ENCODE measurements around the gene MSRB2. TPM values are rescaled to one million over a fixed set of nuclear protein-coding genes. Genes with fewer than 3 reads are reported as not detected.
A peak's percentile ranks its signal among the peaks of the same experiment; 100 is the strongest.

MSRB2 gene
- total and polyA plus RNA-seq, 2 experiments from 2014 or later, result 26.4 to 90.2 TPM

DNA sequence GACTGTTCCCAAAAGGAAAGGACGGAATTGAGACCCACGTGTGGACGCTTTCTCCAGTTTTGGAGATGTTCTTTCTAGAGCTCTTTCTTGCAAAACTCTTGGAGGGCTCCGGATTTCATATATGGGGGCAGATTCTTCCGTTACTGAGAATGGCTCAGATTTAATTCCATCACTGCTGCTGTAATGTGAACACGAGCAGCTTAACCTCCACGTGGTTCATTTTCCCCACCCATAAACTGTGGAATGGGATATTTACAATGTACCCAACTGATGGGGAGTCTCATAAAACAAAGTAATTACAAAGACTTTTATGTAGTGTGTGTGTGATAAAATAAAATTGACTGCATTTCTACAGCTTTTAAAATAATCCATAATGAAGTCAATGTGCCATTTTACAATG lies 15.1 kb upstream of the MSRB2 start:
- DNase-seq (ENCODE audit: low spot score), result no peak
- Histone ChIP-seq H3K9me3 (ENCODE audit: low read depth) (no peaks in the 10 kb centered on the region), H2AFZ (no peak overlapping the region), H3K4me1 (ENCODE audit: insufficient read depth) (peaks cover 6% of the 10 kb centered on the region), H4K20me1 (ENCODE audit: insufficient read depth, poor library complexity, severe bottlenecking) (no peaks in the 10 kb centered on the region), H3K27me3 (no peaks in the 10 kb centered on the region), H3K27ac (no peak overlapping the region), H3K4me2 (peak overlapping the region; percentile 22), H3K36me3 (replicated peaks; ENCODE audit: insufficient read depth, low read depth) (no peaks in the 10 kb centered on the region), H3K4me3 (no peak overlapping the region), H3K79me2 (no peaks in the 10 kb centered on the region), H3K9me2 (replicated peaks; ENCODE audit: insufficient read depth) (no peaks in the 10 kb centered on the region)
- TF ChIP-seq EZH2phosphoT487 (IDR thresholded peaks at IDR 0.05; ENCODE audit: low read depth, severe bottlenecking, unreplicated experiment) (no peak), EZH2 (IDR thresholded peaks at IDR 0.05; ENCODE audit: borderline replicate concordance) (no peak)
- TF ChIP-seq, protein P1, sequence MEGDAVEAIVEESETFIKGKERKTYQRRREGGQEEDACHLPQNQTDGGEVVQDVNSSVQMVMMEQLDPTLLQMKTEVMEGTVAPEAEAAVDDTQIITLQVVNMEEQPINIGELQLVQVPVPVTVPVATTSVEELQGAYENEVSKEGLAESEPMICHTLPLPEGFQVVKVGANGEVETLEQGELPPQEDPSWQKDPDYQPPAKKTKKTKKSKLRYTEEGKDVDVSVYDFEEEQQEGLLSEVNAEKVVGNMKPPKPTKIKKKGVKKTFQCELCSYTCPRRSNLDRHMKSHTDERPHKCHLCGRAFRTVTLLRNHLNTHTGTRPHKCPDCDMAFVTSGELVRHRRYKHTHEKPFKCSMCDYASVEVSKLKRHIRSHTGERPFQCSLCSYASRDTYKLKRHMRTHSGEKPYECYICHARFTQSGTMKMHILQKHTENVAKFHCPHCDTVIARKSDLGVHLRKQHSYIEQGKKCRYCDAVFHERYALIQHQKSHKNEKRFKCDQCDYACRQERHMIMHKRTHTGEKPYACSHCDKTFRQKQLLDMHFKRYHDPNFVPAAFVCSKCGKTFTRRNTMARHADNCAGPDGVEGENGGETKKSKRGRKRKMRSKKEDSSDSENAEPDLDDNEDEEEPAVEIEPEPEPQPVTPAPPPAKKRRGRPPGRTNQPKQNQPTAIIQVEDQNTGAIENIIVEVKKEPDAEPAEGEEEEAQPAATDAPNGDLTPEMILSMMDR (IDR thresholded peaks at IDR 0.05; ENCODE audit: poor library complexity), result no peak
- 61% methylated on average over 7 of the region's 7 CpGs for WGBS (ENCODE audit: low lambda C conversion rate, missing lambda C conversion rate)

DNA sequence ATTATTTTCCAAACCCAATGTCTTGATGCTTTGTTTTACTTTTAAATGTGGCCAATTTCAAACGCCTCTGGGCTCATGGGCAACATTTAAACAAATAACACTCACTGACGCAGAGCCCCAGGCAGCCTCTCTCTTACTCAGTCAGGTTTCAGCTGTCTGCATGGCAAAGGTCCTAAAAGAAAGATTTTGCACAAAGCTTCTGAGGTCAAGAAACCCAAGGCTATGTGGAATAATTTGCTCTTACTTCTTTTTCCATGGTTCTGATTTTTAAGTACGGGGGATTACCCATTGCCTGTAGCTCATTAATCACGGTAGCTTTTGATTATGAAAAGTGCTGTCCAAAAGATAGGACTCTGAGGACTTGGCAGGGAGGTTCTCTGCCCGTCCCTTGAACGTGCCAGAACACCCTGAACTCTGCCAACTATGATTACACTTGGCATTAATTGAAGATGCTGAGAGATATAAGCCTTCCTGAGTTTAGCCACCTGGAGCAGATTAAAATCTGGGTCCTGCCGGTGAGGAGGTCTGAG lies 14.1 kb upstream of the MSRB2 start:
- Histone ChIP-seq H3K9me3 (ENCODE audit: low read depth) (no peaks in the 10 kb centered on the region), H3K79me2 (no peaks in the 10 kb centered on the region), H3K4me2 (peak overlapping the region; percentile 25), H3K9me2 (replicated peaks; ENCODE audit: insufficient read depth) (no peaks in the 10 kb centered on the region), H3K4me3 (no peak overlapping the region), H3K27ac (peak overlapping the region; percentile 50), H3K36me3 (replicated peaks; ENCODE audit: insufficient read depth, low read depth) (no peaks in the 10 kb centered on the region), H4K20me1 (ENCODE audit: insufficient read depth, poor library complexity, severe bottlenecking) (no peaks in the 10 kb centered on the region), H3K27me3 (no peaks in the 10 kb centered on the region), H3K4me1 (ENCODE audit: insufficient read depth) (peaks cover 6% of the 10 kb centered on the region), H2AFZ (no peak overlapping the region)
- DNase-seq (ENCODE audit: low spot score), result no peak
- WGBS (ENCODE audit: low lambda C conversion rate, missing lambda C conversion rate), result 43% methylated on average over 7 of the region's 7 CpGs
- TF ChIP-seq EZH2 (IDR thresholded peaks at IDR 0.05; ENCODE audit: borderline replicate concordance) (no peak), EZH2phosphoT487 (IDR thresholded peaks at IDR 0.05; ENCODE audit: low read depth, severe bottlenecking, unreplicated experiment) (no peak)
- TF ChIP-seq, protein P1 (IDR thresholded peaks at IDR 0.05; ENCODE audit: poor library complexity), result no peak

DNA sequence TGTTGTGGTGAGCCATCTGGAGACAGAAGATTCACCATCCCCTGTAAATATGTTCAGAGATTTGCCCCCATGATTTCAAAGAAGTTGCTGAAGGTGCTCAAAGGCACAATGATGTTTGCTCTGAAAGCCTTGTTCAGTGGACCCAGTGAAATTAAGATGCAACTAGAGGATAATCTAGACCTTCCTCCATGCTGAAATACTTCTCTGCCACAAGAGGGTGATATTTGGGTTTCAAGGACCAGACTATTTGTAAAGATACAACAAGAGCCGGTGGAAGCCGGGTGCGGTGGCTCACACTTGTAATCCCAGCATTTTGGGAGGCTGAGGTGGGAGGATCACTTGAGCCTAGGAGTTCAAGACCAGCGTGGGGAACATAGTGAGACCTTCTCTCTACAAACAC lies 13.5 kb upstream of the MSRB2 start:
- Histone ChIP-seq H3K4me3 (no peak overlapping the region), H3K9me2 (replicated peaks; ENCODE audit: insufficient read depth) (no peaks in the 10 kb centered on the region), H4K20me1 (ENCODE audit: insufficient read depth, poor library complexity, severe bottlenecking) (no peaks in the 10 kb centered on the region), H3K27me3 (no peaks in the 10 kb centered on the region), H3K4me2 (no peak overlapping the region), H3K36me3 (replicated peaks; ENCODE audit: insufficient read depth, low read depth) (no peaks in the 10 kb centered on the region), H3K79me2 (no peaks in the 10 kb centered on the region), H2AFZ (no peak overlapping the region), H3K4me1 (ENCODE audit: insufficient read depth) (peaks cover 6% of the 10 kb centered on the region), H3K9me3 (ENCODE audit: low read depth) (no peaks in the 10 kb centered on the region), H3K27ac (peak overlapping the region; percentile 3)
- DNase-seq (ENCODE audit: low spot score), result no peak
- WGBS (ENCODE audit: low lambda C conversion rate, missing lambda C conversion rate), result 93% methylated on average over 4 of the region's 4 CpGs
- TF ChIP-seq EZH2 (IDR thresholded peaks at IDR 0.05; ENCODE audit: borderline replicate concordance), result no peak
- TF ChIP-seq EZH2phosphoT487 (IDR thresholded peaks at IDR 0.05; ENCODE audit: low read depth, severe bottlenecking, unreplicated experiment), result no peak
- TF ChIP-seq, protein P1 (IDR thresholded peaks at IDR 0.05; ENCODE audit: poor library complexity), result peak; percentile 17

DNA sequence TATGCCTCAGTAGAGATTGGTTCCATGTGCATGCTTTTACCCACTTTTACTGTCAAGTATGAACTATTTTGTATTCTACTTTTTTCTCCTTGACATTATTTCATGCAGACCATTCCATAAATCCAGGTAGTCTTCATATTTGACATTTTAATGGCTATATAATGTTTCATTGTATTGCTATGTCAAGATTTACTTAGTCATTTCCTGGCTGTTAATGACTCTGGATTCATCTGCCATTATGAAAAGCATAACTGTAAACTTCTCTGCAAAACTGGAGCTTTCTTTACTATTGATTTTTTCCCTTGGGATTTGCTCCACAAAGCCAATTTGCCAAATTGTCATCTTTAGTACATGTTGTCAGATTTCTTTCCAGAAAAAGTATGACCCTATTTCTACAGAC lies 6.8 kb upstream of the MSRB2 start:
- Histone ChIP-seq H3K79me2 (no peaks in the 10 kb centered on the region), H3K4me2 (no peak overlapping the region), H2AFZ (no peak overlapping the region), H4K20me1 (ENCODE audit: insufficient read depth, poor library complexity, severe bottlenecking) (no peaks in the 10 kb centered on the region), H3K27me3 (no peaks in the 10 kb centered on the region), H3K9me2 (replicated peaks; ENCODE audit: insufficient read depth) (no peaks in the 10 kb centered on the region), H3K4me3 (no peak overlapping the region), H3K27ac (no peak overlapping the region), H3K36me3 (replicated peaks; ENCODE audit: insufficient read depth, low read depth) (no peaks in the 10 kb centered on the region), H3K9me3 (ENCODE audit: low read depth) (peaks cover 3% of the 10 kb centered on the region), H3K4me1 (ENCODE audit: insufficient read depth) (no peaks in the 10 kb centered on the region)
- TF ChIP-seq, protein P1 (IDR thresholded peaks at IDR 0.05; ENCODE audit: poor library complexity), result no peak
- no peak for TF ChIP-seq EZH2 (IDR thresholded peaks at IDR 0.05; ENCODE audit: borderline replicate concordance)
- no peak for TF ChIP-seq EZH2phosphoT487 (IDR thresholded peaks at IDR 0.05; ENCODE audit: low read depth, severe bottlenecking, unreplicated experiment)
- no peak for DNase-seq (ENCODE audit: low spot score)

Data from hepatocyte (in vitro differentiated cells).